HUES64 (cell line): Measurements from ENCODE around the gene BBS1.

Experiments used
- H3K27ac ChIP-seq: 2 replicates; pipeline ENCODE4 v1.7.0; 2013; ENCODE audit warnings: low read depth, low read length, inconsistent platforms
- H3K27me3 ChIP-seq: 2 replicates; pipeline ENCODE4 v1.6.1; 2013; ENCODE audit warnings: mild to moderate bottlenecking, low read length; ENCODE audit not compliant: insufficient read depth
- H3K36me3 ChIP-seq: 2 replicates; pipeline ENCODE4 v1.6.1; 2013; ENCODE audit warnings: mild to moderate bottlenecking, low read length; ENCODE audit not compliant: insufficient read depth
- H3K4me1 ChIP-seq: 2 replicates; pipeline ENCODE4 v1.6.1; 2013; ENCODE audit warnings: mild to moderate bottlenecking, low read length, moderate library complexity; ENCODE audit not compliant: insufficient read depth
- H3K4me3 ChIP-seq: 2 replicates; pipeline ENCODE4 v1.5.1; 2013; ENCODE audit warnings: mild to moderate bottlenecking, low read length, moderate library complexity
- H3K9ac ChIP-seq: 2 replicates; pipeline ENCODE4 v1.6.1; 2013; ENCODE audit warnings: mild to moderate bottlenecking, low read depth, low read length
- H3K9me3 ChIP-seq: 2 replicates; pipeline ENCODE4 v1.6.1; 2013; ENCODE audit warnings: low read depth, low read length; ENCODE audit not compliant: insufficient read depth
- WGBS: fragments of 150-250, 120-280 bp; methylation state at CpG from one replicate; pipeline ENCODE4 v1.1.7; 2013; ENCODE audit warnings: missing lambda C conversion rate; 5-methylcytosine and 5-hydroxymethylcytosine counted together

The BBS1 gene

DNA sequence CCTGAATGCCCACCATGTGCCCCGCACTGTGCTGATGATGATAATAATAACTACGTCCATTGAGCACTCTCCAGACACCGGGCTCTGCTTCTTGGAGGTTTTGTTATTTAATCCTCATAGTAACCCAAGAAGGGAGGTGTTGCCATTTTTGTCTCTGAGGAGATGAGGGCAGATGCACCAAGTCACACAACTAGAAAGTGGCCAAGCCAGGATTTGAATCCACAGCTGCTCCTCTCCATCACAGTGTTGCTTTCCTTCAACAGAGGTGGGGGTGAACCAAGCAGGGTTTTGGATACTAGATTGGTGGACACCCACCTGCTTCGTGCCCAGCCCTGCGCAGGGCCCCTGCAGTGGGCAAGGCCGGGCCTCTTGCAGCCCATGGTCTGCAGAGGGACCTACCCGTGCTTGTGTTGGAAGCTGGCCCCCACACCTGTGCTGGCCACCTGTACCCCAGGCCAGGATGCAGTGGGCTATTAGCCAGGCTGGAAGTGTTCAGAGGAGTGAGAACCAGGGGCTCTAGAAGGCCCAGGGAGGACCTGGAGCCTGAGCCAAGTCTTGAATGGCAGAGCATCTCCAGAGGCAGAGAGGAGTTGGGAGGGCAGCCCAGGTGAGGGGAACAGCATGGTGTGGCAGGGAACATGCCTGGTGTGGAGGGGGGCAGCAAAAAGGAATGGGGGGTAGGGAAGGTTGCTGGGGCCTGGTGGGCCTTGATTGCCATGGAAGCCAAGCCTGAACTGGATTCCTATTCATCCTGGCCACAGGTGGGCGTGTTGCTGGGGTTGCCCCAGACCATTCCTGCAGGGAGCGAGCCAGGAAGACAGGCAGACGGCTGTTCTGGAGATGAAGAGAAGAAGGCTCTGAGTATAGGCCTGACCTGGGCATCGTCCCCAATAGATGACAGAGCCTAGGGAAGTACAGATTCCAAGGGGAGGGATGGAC, 32.9 kb upstream of the BBS1 start:
- peaks cover 3% of the 10 kb centered on the region; the same call in 1 of the 2 replicates for H3K4me1 ChIP-seq
- no peak overlapping the region for H3K9ac ChIP-seq
- WGBS, result 92% methylated on average over 11 of the region's 11 CpGs
- peaks cover 13% of the 10 kb centered on the region for H3K36me3 ChIP-seq
- H3K27ac ChIP-seq, result no peak overlapping the region
- no peak overlapping the region for H3K4me3 ChIP-seq
- H3K27me3 ChIP-seq, result no peaks in the 10 kb centered on the region
- no peaks in the 10 kb centered on the region for H3K9me3 ChIP-seq

- H3K4me1 ChIP-seq, result peaks cover 3% of the 10 kb centered on the region; the same call in 1 of the 2 replicates
- H3K27ac ChIP-seq, result peak overlapping the region; percentile 96; the same call in 1 of the 2 replicates
- H3K9ac ChIP-seq, result peak overlapping the region; percentile 92
- whole genome bisulfite sequencing, result 56% methylated on average over 8 of the region's 8 CpGs
- peak overlapping the region; percentile 85 for H3K4me3 ChIP-seq
- no peaks in the 10 kb centered on the region for H3K9me3 ChIP-seq
- H3K27me3 ChIP-seq, result no peaks in the 10 kb centered on the region
- H3K36me3 ChIP-seq, result peaks cover 14% of the 10 kb centered on the region
Measured at GRCh38 chr11:66478729-66479393, 31.6 kb upstream of the BBS1 start.

DNA sequence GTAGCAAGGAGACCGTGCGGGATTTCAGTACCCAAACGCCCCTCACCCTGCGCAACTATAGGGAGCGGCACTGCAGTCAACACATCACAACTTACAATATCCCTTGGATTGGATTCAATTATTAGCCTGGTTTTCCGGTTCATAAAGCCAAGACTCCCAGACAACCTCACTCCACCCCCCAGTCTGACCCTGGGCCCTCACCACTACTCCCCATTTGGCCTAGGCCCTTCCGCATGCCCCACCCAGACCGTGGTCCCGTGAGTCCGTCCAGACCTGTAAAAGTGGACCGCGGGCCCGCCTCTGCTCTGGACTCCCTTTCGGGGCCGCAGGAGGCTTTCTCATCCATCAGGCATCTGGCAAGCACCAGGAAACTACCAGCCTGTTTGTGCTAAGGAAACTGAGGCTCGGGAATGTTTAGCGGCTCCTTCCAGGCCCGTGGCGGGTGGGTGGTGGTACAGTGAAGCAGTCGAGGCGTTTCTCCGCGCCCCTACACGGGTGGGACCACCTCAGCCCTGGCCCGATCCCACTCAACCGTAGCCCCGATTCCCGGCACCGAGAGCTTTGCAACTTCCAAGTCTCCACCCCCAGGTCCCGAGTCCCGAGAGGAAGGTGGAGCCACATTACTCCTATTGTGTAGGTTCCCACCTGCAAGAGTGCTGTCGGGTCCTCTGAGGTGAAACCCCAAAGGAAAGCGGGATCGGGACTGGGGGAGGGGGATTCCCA, 30.9 kb upstream of the BBS1 start:
- Histone ChIP-seq H3K27ac (peak overlapping the region; percentile 96), H3K4me3 (peak overlapping the region; percentile 85), H3K9ac (peak overlapping the region; percentile 92), H3K9me3 (no peaks in the 10 kb centered on the region), H3K36me3 (peaks cover 12% of the 10 kb centered on the region), H3K4me1 (peaks cover 3% of the 10 kb centered on the region; the same call in 1 of the 2 replicates), H3K27me3 (no peaks in the 10 kb centered on the region)
- WGBS, result 3% methylated on average over 34 of the region's 34 CpGs

- H3K4me3 ChIP-seq, result peak within 1 kb of the TSS; percentile 85
- H3K9me3 ChIP-seq, result no peaks in the 10 kb centered on the region
- H3K27me3 ChIP-seq, result no peaks in the 10 kb centered on the region
- peaks cover 3% of the 10 kb centered on the region; the same call in 1 of the 2 replicates for H3K4me1 ChIP-seq
- under 1% methylated on average over 62 of the region's 62 CpGs for WGBS
- H3K27ac ChIP-seq, result peak within 1 kb of the TSS; percentile 96
- H3K9ac ChIP-seq, result peak within 1 kb of the TSS; percentile 92
- H3K36me3 ChIP-seq, result peaks cover 12% of the 10 kb centered on the region
Measured at GRCh38 chr11:66480117-66480938, 30.1 kb upstream of the BBS1 start, which contains the start of gene DPP3. DPP3 (plus strand) TSS chr11:66480434; CDS start chr11:66482201, 1,767 bp downstream.

DNA sequence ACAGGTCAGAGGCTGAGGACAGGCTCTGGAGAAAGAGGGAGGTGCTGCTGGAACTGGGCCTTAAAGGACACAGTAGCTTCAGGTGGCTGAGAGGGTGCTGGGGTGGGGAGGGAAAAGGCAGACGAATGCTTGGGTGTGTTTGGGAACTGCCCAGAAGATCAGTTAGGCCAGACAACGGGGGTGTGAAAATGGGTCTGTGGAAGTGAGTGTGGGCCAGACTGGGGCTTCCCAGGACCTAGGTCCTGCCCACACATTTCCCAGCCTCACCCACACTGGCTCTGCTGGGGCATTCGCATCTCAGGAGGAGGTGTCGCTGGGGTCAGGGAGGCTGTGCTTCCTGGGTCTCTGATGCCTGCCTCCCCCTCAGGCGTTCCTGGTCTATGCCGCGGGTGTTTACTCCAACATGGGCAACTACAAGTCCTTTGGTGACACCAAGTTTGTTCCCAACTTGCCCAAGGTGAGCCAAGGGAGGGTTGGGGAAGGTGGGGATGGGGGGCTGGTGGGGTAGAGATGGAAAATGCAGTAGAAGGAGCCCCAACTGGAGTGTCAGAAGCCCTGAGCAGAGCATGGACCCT, 25.5 kb upstream of the BBS1 start:
- Histone ChIP-seq H3K27ac (no peak overlapping the region), H3K9me3 (no peaks in the 10 kb centered on the region), H3K36me3 (peaks cover 51% of the 10 kb centered on the region), H3K9ac (no peak overlapping the region), H3K4me3 (no peak overlapping the region), H3K27me3 (no peaks in the 10 kb centered on the region), H3K4me1 (no peaks in the 10 kb centered on the region)
- 91% methylated on average over 7 of the region's 7 CpGs for WGBS

- WGBS, result 97% methylated on average over 10 of the region's 10 CpGs
- H3K4me3 ChIP-seq, result no peak overlapping the region
- H3K9ac ChIP-seq, result no peak overlapping the region
- H3K9me3 ChIP-seq, result no peaks in the 10 kb centered on the region
- no peak overlapping the region for H3K27ac ChIP-seq
- no peaks in the 10 kb centered on the region for H3K27me3 ChIP-seq
- peaks cover 4% of the 10 kb centered on the region; the same call in 1 of the 2 replicates for H3K4me1 ChIP-seq
- peaks cover 67% of the 10 kb centered on the region for H3K36me3 ChIP-seq
Measured at GRCh38 chr11:66488957-66489356, 21.5 kb upstream of the BBS1 start.

GRCh38 chr11:66489636-66490035, 20.8 kb upstream of the BBS1 start:
- peaks cover 4% of the 10 kb centered on the region; the same call in 1 of the 2 replicates for H3K4me1 ChIP-seq
- no peaks in the 10 kb centered on the region for H3K9me3 ChIP-seq
- H3K9ac ChIP-seq, result no peak overlapping the region
- no peak overlapping the region for H3K27ac ChIP-seq
- WGBS, result 88% methylated on average over 7 of the region's 7 CpGs
- peaks cover 67% of the 10 kb centered on the region for H3K36me3 ChIP-seq
- H3K27me3 ChIP-seq, result no peaks in the 10 kb centered on the region
- no peak overlapping the region for H3K4me3 ChIP-seq

DNA sequence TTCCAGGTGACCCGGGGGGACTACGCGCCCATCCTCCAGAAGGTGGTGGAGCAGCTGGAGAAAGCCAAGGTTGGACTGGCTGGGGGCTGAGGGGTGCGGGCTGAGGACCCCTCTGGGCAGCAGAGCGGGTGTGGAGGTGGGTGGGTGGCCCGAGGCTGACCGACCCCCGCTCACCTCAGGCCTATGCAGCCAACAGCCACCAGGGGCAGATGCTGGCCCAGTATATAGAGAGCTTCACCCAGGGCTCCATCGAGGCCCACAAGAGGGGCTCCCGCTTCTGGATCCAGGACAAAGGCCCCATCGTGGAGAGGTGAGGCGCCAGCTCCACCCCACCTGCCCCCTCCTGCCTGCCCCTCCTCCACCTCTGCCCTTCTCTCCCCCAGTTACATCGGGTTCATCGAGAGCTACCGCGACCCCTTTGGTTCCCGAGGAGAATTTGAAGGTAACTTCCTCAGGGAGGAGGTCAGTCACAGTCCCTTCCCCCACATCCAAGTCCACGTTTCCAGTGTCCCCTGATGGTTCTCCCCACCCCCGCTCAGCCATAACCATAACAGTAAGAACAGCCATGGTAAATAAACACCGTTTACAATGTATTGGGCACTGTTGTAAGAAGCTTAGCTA, 19.0 kb upstream of the BBS1 start:
- 78% methylated on average over 19 of the region's 20 CpGs for WGBS
- Histone ChIP-seq H3K36me3 (peaks cover 62% of the 10 kb centered on the region), H3K4me1 (peaks cover 4% of the 10 kb centered on the region; the same call in 1 of the 2 replicates), H3K9me3 (no peaks in the 10 kb centered on the region), H3K9ac (peak overlapping the region; percentile 19; the same call in 1 of the 2 replicates), H3K4me3 (no peak overlapping the region), H3K27me3 (no peaks in the 10 kb centered on the region), H3K27ac (no peak overlapping the region)

DNA sequence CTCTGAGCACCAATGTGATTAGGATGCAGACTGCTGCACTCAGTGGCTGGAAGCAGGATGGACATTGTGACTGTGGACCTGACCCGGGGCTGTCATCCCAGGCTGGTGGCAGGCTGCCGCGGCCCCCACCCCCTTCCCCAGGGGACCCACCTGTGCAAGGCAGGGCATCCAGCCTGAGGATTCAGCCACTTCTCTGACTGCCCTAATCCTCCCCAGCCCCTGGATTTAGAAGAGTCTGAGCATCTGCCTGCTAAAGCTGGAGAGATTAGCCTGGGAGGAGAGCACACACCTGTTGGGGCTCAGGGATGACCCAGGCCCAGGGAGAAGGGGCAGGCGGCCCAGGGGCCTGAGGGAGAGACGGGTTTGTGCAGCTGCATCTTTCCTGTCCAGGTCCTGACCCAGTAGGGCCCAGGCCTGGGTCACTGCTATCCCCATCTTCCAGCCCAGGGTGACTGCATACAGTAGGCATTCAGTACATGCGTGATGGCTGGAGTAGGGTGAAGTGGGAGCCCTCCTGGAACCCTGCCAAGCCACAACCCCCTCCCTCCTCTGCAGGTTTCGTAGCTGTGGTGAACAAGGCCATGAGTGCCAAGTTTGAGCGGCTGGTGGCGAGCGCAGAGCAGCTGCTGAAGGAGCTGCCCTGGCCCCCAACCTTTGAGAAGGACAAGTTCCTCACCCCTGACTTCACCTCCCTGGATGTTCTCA, 18.1 kb upstream of the BBS1 start:
- peaks cover 62% of the 10 kb centered on the region for H3K36me3 ChIP-seq
- no peaks in the 10 kb centered on the region for H3K27me3 ChIP-seq

More for the DNA sequence above, 18.1 kb upstream of the BBS1 start:
- Histone ChIP-seq H3K4me1 (peaks cover 4% of the 10 kb centered on the region; the same call in 1 of the 2 replicates), H3K4me3 (no peak overlapping the region), H3K27ac (no peak overlapping the region), H3K9me3 (no peaks in the 10 kb centered on the region), H3K9ac (no peak overlapping the region)
- 93% methylated on average over 10 of the region's 10 CpGs for WGBS
